ENCODE measurements around the gene RPTOR.
"Not testable (repeated sequence)": the region's sequence is repeated elsewhere in the genome, so short reads cannot be mapped to it uniquely, and the experiment has no call there.

The RPTOR gene

DNA sequence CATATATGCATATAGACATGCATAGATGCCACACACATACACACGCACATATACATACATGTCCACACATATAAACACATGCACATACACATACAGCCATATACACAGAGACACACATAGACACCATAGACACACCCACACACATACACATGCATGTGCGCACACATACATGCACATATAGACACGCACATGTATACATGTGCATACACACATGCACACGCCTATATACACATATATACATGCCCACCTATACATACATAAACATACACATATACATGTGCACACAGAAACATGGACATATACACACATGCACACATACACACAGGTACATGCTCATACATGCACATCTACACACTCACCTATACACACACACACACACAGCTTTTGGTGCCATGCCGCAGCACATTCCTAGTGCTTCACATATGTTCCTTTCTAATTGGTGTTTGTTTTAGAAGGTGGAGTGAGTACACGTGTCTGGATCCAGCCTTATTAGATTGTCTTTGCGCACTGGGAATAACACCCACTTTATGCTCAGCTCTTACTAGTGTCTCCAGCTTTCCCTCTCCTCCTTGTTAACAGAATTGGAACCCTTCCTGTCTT, 198.0 kb downstream of the RPTOR start:
- peaks cover 2% of the 10 kb centered on the region for H3K4me1 ChIP-seq
- peaks cover 3% of the 10 kb centered on the region for H3K79me2 ChIP-seq
- H2AFZ ChIP-seq = no peak overlapping the region
- no peak overlapping the region for H3K9ac ChIP-seq
- no peaks in the 10 kb centered on the region for H3K36me3 ChIP-seq (ENCODE audit: control insufficient read depth, insufficient read depth, low read length)
- no peaks in the 10 kb centered on the region for H3K27me3 ChIP-seq (ENCODE audit: control insufficient read depth, insufficient read depth, low read length)
- no peak overlapping the region for H3K4me3 ChIP-seq (ENCODE audit: low read depth, low read length)
- no peak overlapping the region for H3K4me2 ChIP-seq (ENCODE audit: low read length)
- no peaks in the 10 kb centered on the region for H3K9me3 ChIP-seq (ENCODE audit: control insufficient read depth, low read length)
- H3K27ac ChIP-seq = no peak overlapping the region
- TF ChIP-seq CTCF (IDR thresholded peaks at IDR 0.05) = no peak

DNA sequence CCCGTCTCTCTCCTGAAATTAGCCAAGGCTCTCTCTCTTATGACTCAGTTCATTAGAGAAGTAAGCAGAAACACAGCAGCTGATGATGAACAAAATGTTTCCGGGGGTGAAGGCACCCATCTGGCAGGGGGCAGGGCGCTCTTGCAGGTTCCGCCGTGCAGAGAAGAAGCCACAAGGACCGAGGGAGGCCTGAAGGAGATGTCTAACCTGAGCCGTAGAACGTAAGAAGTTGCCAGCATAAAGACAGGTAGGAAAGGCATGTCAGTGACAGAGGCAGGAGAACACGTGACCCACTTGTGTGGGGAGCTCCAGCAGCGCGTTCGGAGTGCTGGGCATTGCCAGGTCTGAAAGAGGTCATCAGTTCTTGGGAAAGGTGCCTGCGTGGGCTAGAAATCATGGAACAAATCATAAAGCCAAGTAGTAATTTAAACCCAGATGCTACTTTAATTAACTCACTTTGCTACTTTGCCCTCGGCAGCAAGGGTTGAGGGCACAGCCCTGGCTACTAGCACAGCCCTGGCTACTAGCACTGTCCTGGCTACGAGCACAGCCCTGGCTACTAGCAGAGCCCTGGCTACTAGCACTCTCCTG, 198.6 kb downstream of the RPTOR start:
- H2AFZ ChIP-seq = no peak overlapping the region
- H3K4me3 ChIP-seq (ENCODE audit: low read depth, low read length) = no peak overlapping the region
- H3K4me2 ChIP-seq (ENCODE audit: low read length) = no peak overlapping the region
- no peak for TF ChIP-seq CTCF (IDR thresholded peaks at IDR 0.05)
- no peak overlapping the region for H3K9ac ChIP-seq
- H3K4me1 ChIP-seq = peaks cover 2% of the 10 kb centered on the region
- H3K9me3 ChIP-seq (ENCODE audit: control insufficient read depth, low read length) = no peaks in the 10 kb centered on the region
- H3K27ac ChIP-seq = no peak overlapping the region
- no peaks in the 10 kb centered on the region for H3K36me3 ChIP-seq (ENCODE audit: control insufficient read depth, insufficient read depth, low read length)
- H3K79me2 ChIP-seq = peaks cover 4% of the 10 kb centered on the region
- no peaks in the 10 kb centered on the region for H3K27me3 ChIP-seq (ENCODE audit: control insufficient read depth, insufficient read depth, low read length)

- H3K36me3 ChIP-seq (ENCODE audit: control insufficient read depth, insufficient read depth, low read length); H3K9me3 ChIP-seq (ENCODE audit: control insufficient read depth, low read length); H3K9ac ChIP-seq; H3K4me2 ChIP-seq (ENCODE audit: low read length); H3K27ac ChIP-seq; H3K27me3 ChIP-seq (ENCODE audit: control insufficient read depth, insufficient read depth, low read length); H3K4me1 ChIP-seq; H3K79me2 ChIP-seq; H2AFZ ChIP-seq; H3K4me3 ChIP-seq (ENCODE audit: low read depth, low read length): not testable (repeated sequence)
Measured at GRCh38 chr17:80743973-80744372, 199.3 kb downstream of the RPTOR start.

DNA sequence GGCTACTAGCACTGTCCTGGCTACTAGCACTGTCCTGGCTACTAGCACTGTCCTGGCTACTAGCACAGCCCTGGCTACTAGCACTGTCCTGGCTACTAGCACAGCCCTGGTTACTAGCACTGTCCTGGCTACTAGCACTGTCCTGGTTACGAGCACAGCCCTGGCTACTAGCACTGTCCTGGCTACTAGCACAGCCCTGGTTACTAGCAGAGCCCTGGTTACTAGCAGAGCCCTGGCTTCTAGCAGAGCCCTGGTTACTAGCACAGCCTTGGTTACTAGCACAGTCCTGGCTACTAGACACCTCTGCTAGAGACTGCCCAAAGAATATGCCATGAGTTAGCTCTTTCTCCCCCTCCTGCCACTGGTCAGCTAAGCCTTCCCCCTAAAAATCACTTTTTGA, 200.1 kb downstream of the RPTOR start:
- not testable (repeated sequence) for H3K36me3 ChIP-seq (ENCODE audit: control insufficient read depth, insufficient read depth, low read length); H3K9ac ChIP-seq; H3K27me3 ChIP-seq (ENCODE audit: control insufficient read depth, insufficient read depth, low read length); H3K9me3 ChIP-seq (ENCODE audit: control insufficient read depth, low read length); H3K4me2 ChIP-seq (ENCODE audit: low read length); H3K79me2 ChIP-seq; H2AFZ ChIP-seq; H3K4me3 ChIP-seq (ENCODE audit: low read depth, low read length); H3K4me1 ChIP-seq; H3K27ac ChIP-seq

DNA sequence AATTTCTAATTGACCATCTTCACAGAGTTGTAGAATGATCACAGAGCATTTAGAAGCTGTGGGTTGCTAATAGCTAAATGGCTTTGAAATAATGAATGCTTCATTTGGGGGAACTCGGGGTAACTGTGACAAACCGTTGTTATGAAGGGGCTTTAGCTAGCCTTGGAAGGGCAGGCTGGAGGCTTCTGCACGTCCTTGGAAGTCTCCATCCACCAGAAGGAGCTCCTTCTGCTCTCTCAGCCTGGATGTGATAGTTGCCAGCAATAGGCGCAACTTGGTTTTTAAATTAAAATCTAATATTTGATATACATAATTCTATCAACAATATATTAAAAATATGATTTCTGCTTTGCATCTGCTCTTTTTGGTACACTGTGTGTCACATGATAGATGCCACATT, 200.5 kb downstream of the RPTOR start:
- Histone ChIP-seq H3K36me3 (ENCODE audit: control insufficient read depth, insufficient read depth, low read length) (no peaks in the 10 kb centered on the region), H3K9me3 (ENCODE audit: control insufficient read depth, low read length) (no peaks in the 10 kb centered on the region), H3K4me2 (ENCODE audit: low read length) (no peak overlapping the region), H3K79me2 (peaks cover 4% of the 10 kb centered on the region), H3K27ac (no peak overlapping the region), H3K4me3 (ENCODE audit: low read depth, low read length) (no peak overlapping the region), H2AFZ (no peak overlapping the region), H3K4me1 (peaks cover 2% of the 10 kb centered on the region), H3K27me3 (ENCODE audit: control insufficient read depth, insufficient read depth, low read length) (no peaks in the 10 kb centered on the region), H3K9ac (no peak overlapping the region)
- no peak for TF ChIP-seq CTCF (IDR thresholded peaks at IDR 0.05)

All from parathyroid adenoma (tissue), 2 donors.